ENCODE data around the gene ITGB7. TPM values are rescaled to one million over a fixed set of nuclear protein-coding genes. Genes with fewer than 3 reads are reported as not detected.
A peak's percentile ranks its signal among the peaks of the same experiment; 100 is the strongest.

The ITGB7 gene
- polyA plus RNA-seq, 3 donors = 24.1 to 33.1 (median 28.4) TPM

DNA sequence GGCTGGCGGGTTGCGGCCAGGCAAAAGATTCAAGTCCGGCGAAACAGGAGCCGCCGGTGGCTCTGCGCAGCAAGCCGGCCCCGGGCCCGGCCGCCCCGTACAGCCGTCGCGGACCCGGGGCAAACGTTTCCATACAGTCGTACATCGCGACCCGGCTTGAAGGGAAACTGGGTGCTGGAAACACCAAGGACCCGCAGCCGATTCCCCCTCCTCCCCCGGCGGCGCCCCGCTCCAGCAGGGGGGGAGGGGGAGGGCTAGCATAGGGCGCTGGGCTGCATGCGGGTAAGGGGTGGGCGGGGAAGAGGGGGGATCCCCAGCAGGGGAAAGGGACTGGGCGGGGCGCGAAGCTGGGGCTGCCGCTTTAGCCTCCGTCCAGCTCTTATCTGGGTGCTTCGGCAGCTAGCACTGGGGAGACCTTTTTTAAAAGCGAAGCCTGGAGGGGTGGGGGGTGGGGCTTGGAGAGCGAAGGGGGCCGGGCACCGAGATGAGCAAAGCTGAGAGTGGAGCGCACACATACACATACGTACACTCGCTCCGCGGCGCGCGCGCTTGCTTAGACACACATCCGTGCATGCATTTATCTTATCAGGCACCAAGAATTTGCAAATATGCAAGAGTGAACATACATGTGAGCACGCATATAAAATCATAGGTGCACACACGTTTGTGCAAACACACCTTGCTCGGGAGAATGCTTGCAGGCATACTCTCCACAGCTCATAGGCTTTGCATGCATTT, 13.1 kb upstream of the ITGB7 start:
- under 1% methylated on average over 28 of the region's 53 CpGs for WGBS (ENCODE audit: insufficient coverage)
- peak overlapping the region; percentile 45 for H3K9ac ChIP-seq (ENCODE audit: insufficient read depth, low read length, poor library complexity, severe bottlenecking)
- H3K4me1 Mint-ChIP-seq = peaks cover 79% of the 10 kb centered on the region
- peak overlapping the region; percentile 48 to 82 for H3K27ac ChIP-seq (ENCODE audit: low read depth in 1 of 2, low read length in 2 of 2)
- H3K79me2 ChIP-seq (ENCODE audit: insufficient read depth, low read length) = peaks cover 21% of the 10 kb centered on the region
- H3K9me3 ChIP-seq (replicated peaks in 1 of 2; ENCODE audit: control insufficient read depth in 1 of 2, insufficient read depth in 1 of 2, low read length in 2 of 2) = peaks cover 0 to 7% of the 10 kb centered on the region in 2 donors
- H3K9me3 Mint-ChIP-seq = peaks cover 5 to 9% (median 6%) of the 10 kb centered on the region in 7 donors
- peaks cover 3 to 18% (median 7%) of the 10 kb centered on the region in 3 donors for H3K27me3 Mint-ChIP-seq (ENCODE audit: low read depth in 3 of 3)
- peak; percentile 44 to 52 (median 48) for DNase-seq
- H3K4me3 Mint-ChIP-seq = peak overlapping the region; percentile 91 to 98
- TF ChIP-seq, protein P1, sequence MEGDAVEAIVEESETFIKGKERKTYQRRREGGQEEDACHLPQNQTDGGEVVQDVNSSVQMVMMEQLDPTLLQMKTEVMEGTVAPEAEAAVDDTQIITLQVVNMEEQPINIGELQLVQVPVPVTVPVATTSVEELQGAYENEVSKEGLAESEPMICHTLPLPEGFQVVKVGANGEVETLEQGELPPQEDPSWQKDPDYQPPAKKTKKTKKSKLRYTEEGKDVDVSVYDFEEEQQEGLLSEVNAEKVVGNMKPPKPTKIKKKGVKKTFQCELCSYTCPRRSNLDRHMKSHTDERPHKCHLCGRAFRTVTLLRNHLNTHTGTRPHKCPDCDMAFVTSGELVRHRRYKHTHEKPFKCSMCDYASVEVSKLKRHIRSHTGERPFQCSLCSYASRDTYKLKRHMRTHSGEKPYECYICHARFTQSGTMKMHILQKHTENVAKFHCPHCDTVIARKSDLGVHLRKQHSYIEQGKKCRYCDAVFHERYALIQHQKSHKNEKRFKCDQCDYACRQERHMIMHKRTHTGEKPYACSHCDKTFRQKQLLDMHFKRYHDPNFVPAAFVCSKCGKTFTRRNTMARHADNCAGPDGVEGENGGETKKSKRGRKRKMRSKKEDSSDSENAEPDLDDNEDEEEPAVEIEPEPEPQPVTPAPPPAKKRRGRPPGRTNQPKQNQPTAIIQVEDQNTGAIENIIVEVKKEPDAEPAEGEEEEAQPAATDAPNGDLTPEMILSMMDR (IDR thresholded peaks at IDR 0.05) = no peak
- peaks cover 17% of the 10 kb centered on the region in 2 donors for H3K36me3 Mint-ChIP-seq
- H3K4me2 ChIP-seq (replicated peaks; ENCODE audit: extremely low read depth, low read length, poor library complexity, severe bottlenecking) = peak overlapping the region; percentile 100
- H4K20me1 ChIP-seq (ENCODE audit: insufficient read depth, low read length) = no peaks in the 10 kb centered on the region
- peaks cover 0 to 3% of the 10 kb centered on the region in 2 donors for H3K36me3 ChIP-seq (replicated peaks in 1 of 2; ENCODE audit: control insufficient read depth in 1 of 2, insufficient read depth in 2 of 2, low read length in 2 of 2)
- intact Hi-C loops (cut with micrococcal nuclease) = loop anchor here (2.0 to 10.0 kb wide), 5 partner anchors 32 to 285 kb away; partner anchors contain the start of genes AAAS (in 1 of the 2), ESPL1 (in 1 of the 2), MYG1 (in 1 of the 2) and NPFF (in 1 of the 2)
- peak overlapping the region; percentile 73 for H2AFZ ChIP-seq (ENCODE audit: insufficient read depth, low read depth, low read length, poor library complexity, severe bottlenecking)
- peak overlapping the region; percentile 88 to 100 (median 99) for H3K27ac Mint-ChIP-seq
- no peaks in the 10 kb centered on the region for H3K27me3 ChIP-seq (ENCODE audit: control insufficient read depth in 2 of 2, insufficient read depth in 2 of 2, low read length in 2 of 2)
- peaks cover 69 to 85% of the 10 kb centered on the region in 2 donors for H3K4me1 ChIP-seq (ENCODE audit: control insufficient read depth in 1 of 2, insufficient read depth in 2 of 2, low read length in 2 of 2)
- H3K4me3 ChIP-seq (replicated peaks in 1 of 3; ENCODE audit: low read depth in 2 of 3, low read length in 3 of 3) = peak overlapping the region; percentile 44 to 97 (median 84)

DNA sequence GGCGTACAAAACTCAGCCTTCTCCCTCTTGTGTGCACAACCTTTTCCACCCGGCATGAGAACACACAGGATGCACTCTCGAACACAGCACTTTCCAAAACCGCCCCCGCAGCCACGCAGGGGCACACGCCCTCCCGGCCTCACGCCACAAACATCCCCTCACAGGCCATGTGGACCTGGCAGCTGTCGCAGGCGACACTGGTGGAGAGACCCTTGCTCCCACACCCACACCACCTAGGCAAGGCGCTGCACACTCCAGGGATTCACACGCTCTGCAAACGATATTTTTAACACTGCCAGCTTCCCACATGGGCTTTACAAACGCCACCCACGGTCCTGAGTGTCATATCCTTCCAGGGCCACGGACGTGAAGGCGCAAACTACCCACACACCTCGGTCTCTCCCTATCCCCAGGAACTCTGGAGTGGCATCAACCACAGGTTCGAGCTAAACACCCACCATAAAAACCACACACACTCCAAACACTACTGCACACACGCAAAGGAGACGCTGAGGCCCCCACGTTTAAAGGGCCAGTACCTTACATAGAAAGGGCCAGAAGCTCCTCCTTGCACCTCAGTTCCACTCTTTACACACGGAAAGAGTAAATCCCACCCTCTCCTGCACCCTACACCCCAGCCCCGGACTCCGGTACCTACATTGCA, 12.4 kb upstream of the ITGB7 start:
- Histone ChIP-seq H3K4me2 (replicated peaks; ENCODE audit: extremely low read depth, low read length, poor library complexity, severe bottlenecking) (peak overlapping the region; percentile 100), H3K79me2 (ENCODE audit: insufficient read depth, low read length) (peaks cover 21% of the 10 kb centered on the region), H3K36me3 (replicated peaks in 1 of 2; ENCODE audit: control insufficient read depth in 1 of 2, insufficient read depth in 2 of 2, low read length in 2 of 2) (peaks cover 0 to 10% of the 10 kb centered on the region in 2 donors), H3K27me3 (ENCODE audit: control insufficient read depth in 2 of 2, insufficient read depth in 2 of 2, low read length in 2 of 2) (no peaks in the 10 kb centered on the region), H3K27ac (ENCODE audit: low read depth in 1 of 2, low read length in 2 of 2) (peak overlapping the region in 1 of 2 donors; percentile 82), H3K9me3 (replicated peaks in 1 of 2; ENCODE audit: control insufficient read depth in 1 of 2, insufficient read depth in 1 of 2, low read length in 2 of 2) (peaks cover 0 to 7% of the 10 kb centered on the region in 2 donors), H3K9ac (ENCODE audit: insufficient read depth, low read length, poor library complexity, severe bottlenecking) (peak overlapping the region; percentile 45), H4K20me1 (ENCODE audit: insufficient read depth, low read length) (no peaks in the 10 kb centered on the region), H3K4me1 (ENCODE audit: control insufficient read depth in 1 of 2, insufficient read depth in 2 of 2, low read length in 2 of 2) (peaks cover 69 to 88% of the 10 kb centered on the region in 2 donors), H3K4me3 (replicated peaks in 1 of 3; ENCODE audit: low read depth in 2 of 3, low read length in 3 of 3) (peak overlapping the region; percentile 44 to 97 (median 84)), H2AFZ (ENCODE audit: insufficient read depth, low read depth, low read length, poor library complexity, severe bottlenecking) (peak overlapping the region; percentile 73)
- Mint-ChIP-seq H3K27me3 (ENCODE audit: low read depth in 3 of 3) (peaks cover 5 to 16% (median 6%) of the 10 kb centered on the region in 3 donors), H3K36me3 (peaks cover 23 to 24% of the 10 kb centered on the region in 2 donors), H3K9me3 (peaks cover 5 to 9% (median 7%) of the 10 kb centered on the region in 7 donors), H3K4me3 (peak overlapping the region; percentile 91 to 98), H3K27ac (peak overlapping the region; percentile 53 to 99 (median 85)), H3K4me1 (peaks cover 81% of the 10 kb centered on the region)
- 14% methylated on average over 26 of the region's 27 CpGs for WGBS (ENCODE audit: insufficient coverage)
- TF ChIP-seq, protein P1 (IDR thresholded peaks at IDR 0.05) = no peak
- intact Hi-C loops (cut with micrococcal nuclease) = loop anchor here (5.0 to 10.0 kb wide), 3 partner anchors 33 to 285 kb away; partner anchors contain the start of genes AAAS (in 1 of the 2), NPFF (in 1 of the 2) and TARBP2 (in 1 of the 2)
- no peak for DNase-seq

Data from CD14-positive monocyte (primary cell).